GM12891 (cell line): ENCODE results near the gene MRPL44.

ENCODE experiments used
- POLR2AphosphoS5 ChIP-seq: IDR thresholded peaks from 2 replicates; pipeline ENCODE4 v1.6.1; 2011; ENCODE audit warnings: low read depth, low read length, control low read depth
- TAF1 ChIP-seq: IDR thresholded peaks from 2 replicates; pipeline ENCODE4 v1.6.1; 2011; ENCODE audit warnings: low read depth, low read length, control low read depth

GRCh38 chr2:223969856-223970255 lies 12.6 kb downstream of the MRPL44 start:
- TF ChIP-seq POLR2AphosphoS5: no peak
- TF ChIP-seq TAF1: no peak
